Aorta (tissue), 5 donors: ENCODE data around the gene STARD5. TPM values are rescaled to one million over a fixed set of nuclear protein-coding genes. Genes with fewer than 3 reads are reported as not detected.
A peak's percentile ranks its signal among the peaks of the same experiment; 100 is the strongest.

Experiments used
- ATAC-seq: fragments of 200-7000 bp; cut with Tn5 transposase; one replicate; pipeline ENCODE4 v1.9.1; 2022; ENCODE audit warnings: moderate library complexity; ENCODE audit not compliant: low FRiP score
- DNase-seq, 2 donors: peaks; one replicate each; pipeline ENCODE4 v3.0.0-alpha.2; 2020
- H3K27ac ChIP-seq, 2 donors: one replicate each; pipeline ENCODE4 v1.5.1; 2013; ENCODE audit warnings: low read length in 2 of 2, mild to moderate bottlenecking in 2 of 2, moderate library complexity in 2 of 2, control low read depth in 1 of 2, inconsistent platforms in 1 of 2, low read depth in 1 of 2
- H3K27me3 ChIP-seq, 2 donors: one replicate each; pipeline ENCODE4 v1.6.1; 2013; ENCODE audit warnings: control low read depth in 1 of 2, low read length in 1 of 2, mild to moderate bottlenecking in 1 of 2, moderate library complexity in 1 of 2; ENCODE audit not compliant: insufficient read depth in 2 of 2, control insufficient read depth in 1 of 2
- H3K36me3 ChIP-seq, 2 donors: one replicate each; pipeline ENCODE4 v1.6.1; 2013; ENCODE audit warnings: control low read depth in 1 of 2, low read length in 1 of 2, mild to moderate bottlenecking in 1 of 2; ENCODE audit not compliant: insufficient read depth in 2 of 2, control insufficient read depth in 1 of 2
- H3K4me1 ChIP-seq, 2 donors: one replicate each; pipeline ENCODE4 v1.6.1; 2013; ENCODE audit warnings: low read length in 2 of 2, control low read depth in 1 of 2, mild to moderate bottlenecking in 1 of 2, moderate library complexity in 1 of 2; ENCODE audit not compliant: insufficient read depth in 2 of 2, control insufficient read depth in 1 of 2
- H3K4me3 ChIP-seq, 2 donors: one replicate each; pipeline ENCODE4 v1.5.1; 2013; ENCODE audit warnings: low read length in 2 of 2, control low read depth in 1 of 2, mild to moderate bottlenecking in 1 of 2
- H3K9me3 ChIP-seq: one replicate; pipeline ENCODE4 v1.6.1; 2013; ENCODE audit warnings: mild to moderate bottlenecking, low read length; ENCODE audit not compliant: control insufficient read depth
- WGBS, 2 donors: extraction: QIAGEN DNeasy Blood & Tissue Kit; methylation state at CpG; one replicate each; pipeline ENCODE4 v1.1.7; 2013; 5-methylcytosine and 5-hydroxymethylcytosine counted together
- intact Hi-C, 2 donors: fragments of 100-400 bp; cut with DNase I; formaldehyde crosslinking; loops; one replicate each; pipeline versions ENCODE4 v1.14.2 to v1.15.0; 2022
- long read RNA-seq, 2 donors: library from polyadenylated mRNA; unstranded; transcript quantifications; one replicate each; pipeline ENCODE4 v2.0.0, GENCODE V29; 2020 to 2021
- polyA plus RNA-seq, 2 donors: library from polyadenylated mRNA; stranded (reverse); fragments of 200-250 nt; gene quantifications; one replicate each; pipeline ENCODE4 v1.2.3, GENCODE V29; 2013
- total RNA-seq, 2 donors: library from RNA; stranded (reverse); fragmentation: NEBNext Ultra II Directional; extraction: Animal tissue kit (Norgen Biotek cat#: 25700); gene quantifications; one replicate each; pipeline ENCODE4 v1.2.1, GENCODE V29; 2021
- donor health status: healthy with polysubstance abuse.
- donor health status: Bipolar disorder and iron deficiency.
- donor health status: DM: no; HTN: no; CAD: no.
- donor health status: DM: no; HTN: no; CAD: no.
- donor health status: DM: yes; HTN: yes; CAD: no.

STARD5 gene, protein sequence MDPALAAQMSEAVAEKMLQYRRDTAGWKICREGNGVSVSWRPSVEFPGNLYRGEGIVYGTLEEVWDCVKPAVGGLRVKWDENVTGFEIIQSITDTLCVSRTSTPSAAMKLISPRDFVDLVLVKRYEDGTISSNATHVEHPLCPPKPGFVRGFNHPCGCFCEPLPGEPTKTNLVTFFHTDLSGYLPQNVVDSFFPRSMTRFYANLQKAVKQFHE
- 1 to 10 TPM; 2.2 to 7.0 TPM for total RNA-seq
- polyA plus RNA-seq, result 10 to 100 TPM in 1 of 2 donors, 1 to 10 TPM in 1; 3.6 to 10.3 TPM
- long read RNA-seq, donor 1, full-length matches to known transcripts, result 2 of 5 reads
- long read RNA-seq, donor 1, partial matches to known transcripts, result 2 of 5 reads
- long read RNA-seq, donor 1, other reads (novel, unspliced or antisense), result 1 of 5 reads
- long read RNA-seq, donor 2, result 0 reads

DNA sequence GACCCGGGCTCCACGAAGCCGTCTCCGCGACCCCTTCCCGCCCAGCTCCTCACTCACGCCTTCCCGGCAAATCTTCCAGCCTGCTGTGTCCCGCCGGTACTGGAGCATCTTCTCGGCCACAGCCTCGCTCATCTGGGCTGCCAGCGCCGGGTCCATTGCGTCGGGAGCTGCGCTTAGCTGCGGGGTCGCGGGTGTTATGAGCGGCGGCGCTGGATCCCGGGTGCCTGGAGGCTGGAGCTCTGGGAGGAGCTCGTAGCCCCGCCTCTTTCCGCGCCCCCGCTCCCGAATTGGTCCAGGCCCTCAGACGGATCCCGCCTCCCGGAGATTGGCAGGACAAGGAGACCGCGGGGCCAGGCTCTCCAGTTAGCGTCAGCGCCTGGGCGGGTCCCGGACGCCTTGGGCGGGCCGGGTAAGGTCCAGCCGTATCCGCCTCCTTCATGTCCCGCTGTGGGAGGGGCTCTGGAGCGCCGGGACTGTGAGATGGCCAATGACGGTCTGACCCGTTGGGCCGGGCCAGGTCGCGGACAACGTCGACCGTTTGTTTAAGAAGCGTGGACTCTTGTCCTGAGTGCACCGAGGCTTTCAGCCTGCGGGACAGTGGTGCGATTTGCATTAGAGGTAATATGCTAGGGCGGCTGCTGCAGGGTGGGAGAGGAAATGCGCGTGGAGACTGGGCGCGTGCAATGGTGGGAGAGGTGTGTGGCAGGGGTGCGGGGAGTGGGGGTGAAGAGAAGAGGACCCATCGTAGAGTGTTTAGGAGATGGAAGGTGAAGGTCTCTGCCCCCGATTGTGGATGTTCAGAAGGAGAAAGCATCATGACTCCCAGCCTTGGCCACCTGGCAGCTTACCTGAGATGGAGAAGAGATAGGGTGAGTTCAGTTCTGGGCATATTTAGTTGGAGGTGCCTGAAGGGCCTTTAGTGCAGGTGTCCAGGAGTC is at the start of gene STARD5:
STARD5 (minus strand) TSS at position 198 of the 938 bp plus-strand sequence; CDS start at position 156, 42 bp downstream.
- intact Hi-C loops, result loop anchor here in 1 of 2 donors (1.0 kb wide), 1 partner anchor 11 kb away; no protein-coding TSS in a partner anchor
- Histone ChIP-seq H3K36me3 (peaks cover 0 to 3% of the 10 kb centered on the region in 2 donors), H3K27me3 (no peaks in the 10 kb centered on the region), H3K4me1 (no peaks in the 10 kb centered on the region), H3K9me3 (no peaks in the 10 kb centered on the region), H3K27ac (peak within 1 kb of the TSS in 1 of 2 donors; percentile 22), H3K4me3 (peak within 1 kb of the TSS; percentile 2 to 57)
- 1% methylated on average over 67 of the region's 67 CpGs for WGBS, 2 donors
- ATAC-seq, result peak; percentile 99
- DNase-seq, result peak; percentile 100

DNA sequence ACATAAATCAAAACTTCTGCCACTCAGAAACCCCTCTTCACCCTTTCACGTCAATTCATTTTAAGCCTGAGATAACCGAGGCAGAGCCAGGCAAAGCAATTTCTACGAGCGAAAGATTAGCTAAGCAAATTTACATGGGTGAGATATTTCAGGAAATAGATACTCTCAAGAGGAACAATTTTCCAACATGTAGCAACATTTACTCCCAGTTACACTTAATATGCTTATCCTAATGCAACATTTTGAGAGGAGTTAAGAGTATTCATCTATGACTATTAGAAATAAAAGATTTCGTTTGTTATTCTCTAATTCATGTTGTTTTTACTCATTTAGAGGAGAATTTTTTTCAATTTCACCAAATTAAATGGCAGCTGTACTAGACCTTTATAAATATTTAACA is 49.2 kb upstream of the STARD5 start:
- no peak for DNase-seq
- intact Hi-C loops, result no loop called here
- no peak overlapping the region for H3K27ac ChIP-seq
- no peak overlapping the region for H3K4me3 ChIP-seq
- no peaks in the 10 kb centered on the region for H3K4me1 ChIP-seq
- H3K9me3 ChIP-seq, result peaks cover 2% of the 10 kb centered on the region
- whole genome bisulfite sequencing, 2 donors, result 91 to 92% methylated on average over 5 of the region's 5 CpGs
- ATAC-seq, result no peak
- no peaks in the 10 kb centered on the region for H3K36me3 ChIP-seq
- no peaks in the 10 kb centered on the region for H3K27me3 ChIP-seq

DNA sequence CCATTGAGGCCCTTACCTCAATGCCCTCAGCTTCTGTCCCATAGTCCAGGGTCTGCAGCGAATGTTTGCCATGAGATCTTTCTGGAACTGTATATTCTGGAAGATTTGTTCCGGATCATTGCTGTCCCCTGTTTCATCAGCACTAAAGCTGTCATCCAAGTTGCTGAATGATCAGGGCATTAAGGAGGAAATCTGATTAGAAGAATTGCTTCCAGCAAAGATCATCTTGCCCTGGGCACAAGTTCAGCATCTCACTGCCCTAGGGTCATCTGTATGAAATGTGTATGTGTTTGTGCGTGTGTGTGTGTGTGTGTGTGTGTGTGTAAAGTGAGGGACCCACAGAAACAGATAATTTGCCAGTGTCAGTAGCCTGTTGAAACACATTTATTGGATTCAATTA is 48.6 kb upstream of the STARD5 start:
- WGBS, 2 donors, result 82 to 91% methylated on average over 3 of the region's 3 CpGs
- intact Hi-C loops, result no loop called here
- DNase-seq (no peak), ATAC-seq (no peak)
- Histone ChIP-seq H3K4me3 (no peak overlapping the region), H3K27ac (no peak overlapping the region), H3K4me1 (no peaks in the 10 kb centered on the region), H3K36me3 (no peaks in the 10 kb centered on the region), H3K27me3 (no peaks in the 10 kb centered on the region), H3K9me3 (peaks cover 2% of the 10 kb centered on the region)

DNA sequence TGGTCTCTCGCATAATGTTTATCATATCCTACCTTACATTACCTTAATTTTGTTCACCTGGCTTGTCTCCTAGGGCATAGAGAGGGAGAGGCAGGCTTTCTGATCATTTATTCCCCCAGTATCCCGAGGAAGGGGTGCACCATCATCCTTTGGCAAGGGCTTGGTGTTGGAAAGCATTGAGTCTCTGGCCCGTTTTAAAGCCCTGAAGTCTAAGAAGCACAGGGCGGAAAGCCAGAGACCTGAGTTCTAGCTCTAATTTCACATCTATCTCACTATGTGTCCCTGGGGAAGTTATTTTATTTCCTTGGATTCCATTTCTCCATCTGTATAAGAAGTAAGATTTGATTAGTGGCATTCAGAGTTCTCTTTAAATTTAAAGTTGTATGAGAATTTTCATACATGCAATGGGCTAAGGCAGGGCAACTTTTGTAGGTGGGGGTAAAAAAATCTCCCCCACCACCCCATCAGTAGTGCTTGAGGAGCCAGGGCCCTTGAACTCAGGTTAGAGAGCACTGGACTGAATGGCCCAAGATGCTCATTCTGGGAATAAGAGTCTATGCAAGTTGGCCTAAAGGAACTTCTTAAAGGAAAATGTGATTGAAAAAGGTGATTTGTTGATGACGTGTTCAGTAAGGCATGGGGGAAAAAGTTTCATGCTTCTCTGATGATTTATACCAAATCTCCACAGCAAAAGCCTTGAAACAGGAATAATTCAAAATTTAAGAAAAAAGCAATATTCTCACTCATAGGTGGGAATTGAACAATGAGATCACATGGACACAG is 40.0 kb upstream of the STARD5 start:
- Histone ChIP-seq H3K4me3 (no peak overlapping the region), H3K27me3 (no peaks in the 10 kb centered on the region), H3K27ac (no peak overlapping the region), H3K36me3 (no peaks in the 10 kb centered on the region), H3K4me1 (no peaks in the 10 kb centered on the region), H3K9me3 (no peaks in the 10 kb centered on the region)
- DNase-seq (peak in 1 of 2 donors; percentile 52), ATAC-seq (peak; percentile 68)
- 39 to 48% methylated on average over 5 of the region's 5 CpGs for WGBS, 2 donors
- intact Hi-C loops, result no loop called here

DNA sequence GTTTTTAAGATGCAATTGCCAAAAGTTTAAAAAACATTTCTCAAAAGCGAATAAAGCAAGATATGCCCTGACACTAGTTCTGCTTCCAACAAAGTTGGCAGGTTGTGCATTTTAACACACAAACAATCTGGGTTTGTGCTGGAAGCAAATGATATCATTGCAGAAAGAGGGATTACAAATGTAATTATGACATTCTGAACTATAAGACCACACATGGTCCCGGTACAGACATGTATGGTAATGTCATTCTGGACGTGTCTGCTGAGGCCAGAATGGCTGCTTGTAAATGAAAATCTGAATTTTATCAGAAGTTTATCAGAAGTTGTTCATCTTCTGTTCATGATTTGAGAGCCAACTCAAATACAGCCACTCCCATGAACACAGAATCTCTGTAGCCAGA is 39.3 kb upstream of the STARD5 start:
- no peaks in the 10 kb centered on the region for H3K27me3 ChIP-seq
- no peaks in the 10 kb centered on the region for H3K9me3 ChIP-seq
- no peak for DNase-seq
- H3K4me3 ChIP-seq, result no peak overlapping the region
- no peaks in the 10 kb centered on the region for H3K4me1 ChIP-seq
- peak; percentile 82 for ATAC-seq
- no peak overlapping the region for H3K27ac ChIP-seq
- intact Hi-C loops, result no loop called here
- 20 to 31% methylated on average over 3 of the region's 3 CpGs for WGBS, 2 donors
- no peaks in the 10 kb centered on the region for H3K36me3 ChIP-seq

DNA sequence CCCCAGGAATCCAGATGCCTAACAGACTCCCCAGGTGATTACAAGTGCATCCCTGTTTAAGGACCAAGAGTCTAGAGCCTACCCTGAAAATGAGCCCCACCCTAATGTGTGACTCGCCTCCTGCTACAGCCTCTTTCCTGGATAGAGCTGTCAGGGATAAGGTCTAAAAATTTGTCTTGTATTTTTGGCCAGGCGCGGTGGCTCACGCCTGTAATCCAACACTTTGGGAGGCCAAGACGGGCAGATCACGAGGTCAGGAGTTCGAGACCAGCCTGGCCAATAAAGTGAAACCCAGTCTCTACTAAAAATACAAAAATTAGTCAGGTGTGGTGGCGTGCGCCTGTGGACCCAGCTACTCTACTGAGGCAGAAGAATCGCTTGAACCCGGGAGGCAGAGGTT is 38.8 kb upstream of the STARD5 start:
- H3K36me3 ChIP-seq, result no peaks in the 10 kb centered on the region
- no peaks in the 10 kb centered on the region for H3K27me3 ChIP-seq
- no peaks in the 10 kb centered on the region for H3K9me3 ChIP-seq
- H3K4me1 ChIP-seq, result no peaks in the 10 kb centered on the region
- no peak overlapping the region for H3K27ac ChIP-seq
- ATAC-seq, result peak; percentile 27
- 87 to 89% methylated on average over 11 of the region's 11 CpGs for WGBS, 2 donors
- no peak for DNase-seq
- H3K4me3 ChIP-seq, result no peak overlapping the region
- intact Hi-C loops, result no loop called here

DNA sequence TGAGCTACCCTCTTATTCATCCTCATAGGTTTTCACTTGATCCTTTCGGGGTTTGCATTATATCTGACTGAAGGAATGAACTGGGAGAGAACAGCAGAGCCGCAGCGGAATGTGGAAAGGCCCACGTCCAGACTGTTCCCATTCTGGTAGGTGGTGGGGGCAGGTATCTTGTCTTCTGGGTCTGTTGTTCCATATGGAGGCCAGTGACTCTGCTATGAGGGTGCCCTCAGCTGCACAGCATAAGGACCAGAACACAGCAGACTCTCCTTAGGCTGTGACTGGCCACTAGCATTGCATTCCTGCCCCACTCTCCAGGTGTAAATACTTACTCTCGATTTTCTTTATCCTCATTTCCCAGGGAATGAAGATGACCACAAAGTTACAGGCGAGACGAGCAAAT is 38.0 kb upstream of the STARD5 start:
- Histone ChIP-seq H3K9me3 (no peaks in the 10 kb centered on the region), H3K4me1 (no peaks in the 10 kb centered on the region), H3K27me3 (no peaks in the 10 kb centered on the region), H3K36me3 (no peaks in the 10 kb centered on the region), H3K27ac (no peak overlapping the region), H3K4me3 (no peak overlapping the region)
- DNase-seq (no peak), ATAC-seq (no peak)
- WGBS, 2 donors, result 96 to 99% methylated on average over 7 of the region's 7 CpGs
- intact Hi-C loops, result no loop called here

DNA sequence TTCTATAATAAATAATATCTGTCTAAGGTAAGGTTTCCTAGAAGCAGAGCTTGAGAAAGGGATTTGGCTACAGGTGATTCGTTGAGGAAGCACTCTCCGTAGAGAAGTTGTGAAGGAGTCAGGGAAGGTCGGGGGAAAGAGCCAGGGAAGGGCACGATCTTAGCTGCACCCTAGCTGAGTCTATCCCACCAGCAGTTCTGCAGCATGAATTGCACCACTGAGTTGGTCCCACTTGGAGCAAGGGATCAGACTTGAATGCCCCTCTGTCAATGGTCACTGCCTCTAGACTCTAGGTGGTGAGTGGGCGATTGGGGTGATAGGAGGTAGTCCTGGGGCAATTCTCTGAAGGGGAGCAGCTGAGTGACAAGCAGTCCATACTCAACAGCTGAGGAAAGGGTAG is 36.5 kb upstream of the STARD5 start:
- 94 to 96% methylated on average over 5 of the region's 5 CpGs for WGBS, 2 donors
- Histone ChIP-seq H3K27ac (no peak overlapping the region), H3K4me3 (no peak overlapping the region), H3K9me3 (no peaks in the 10 kb centered on the region), H3K36me3 (no peaks in the 10 kb centered on the region), H3K27me3 (no peaks in the 10 kb centered on the region), H3K4me1 (no peaks in the 10 kb centered on the region)
- DNase-seq, result no peak
- intact Hi-C loops, result no loop called here
- ATAC-seq, result no peak
